K562 (cell line): Measurements from ENCODE around the gene CCDC159. TPM values are rescaled to one million over a fixed set of nuclear protein-coding genes. Genes with fewer than 3 reads are reported as not detected.

Source experiments
- ATAC-seq: fragments of 200-7000 bp; cut with Tn5 transposase; 3 replicates; pipeline ENCODE4 v1.9.1; 2020; ENCODE audit warnings: moderate library complexity
- BruUV-seq: library from RNA; stranded (reverse); fragments of 400-500 nt; replicated peaks from 2 replicates; lab custom pipeline; 2021; lab: Mats Ljungman, UMichigan
- CTCF ChIA-PET: fragments of 300-600 bp; formaldehyde crosslinking; extraction: SDS; loops from one replicate; lab custom pipeline; 2021; ENCODE audit warnings: low intra/inter-chr PET ratio; lab: Yijun Ruan, JAX
- POLR2A ChIA-PET: fragments of 300-600, 350-650 bp; sonication (Branson Sonifier 250); formaldehyde crosslinking; extraction: SDS; loops from one replicate; lab custom pipeline; 2021; ENCODE audit warnings: antibody characterized with exemption, inconsistent platforms; lab: Yijun Ruan, JAX
- DNase-seq, 4 experiments: peaks; one replicate each; pipeline versions ENCODE4 v3.0.0 to v3.0.0-alpha.2; 2011 to 2018; ENCODE audit warnings: low spot score in 3 of 4, mixed read lengths in 3 of 4; ENCODE audit errors: extremely low read depth in 1 of 4
- FAIRE-seq: peaks from 2 replicates; lab custom pipeline; 2011; peaks lifted over from hg19 to GRCh38; lab: Jason Lieb, UNC
- H2AFZ ChIP-seq: 2 replicates; pipeline ENCODE4 v1.6.0; 2011; ENCODE audit warnings: low read depth, low read length, control low read depth, inconsistent platforms
- H3K27ac ChIP-seq: fragments of 200-600 bp; 3 replicates; pipeline ENCODE4 v1.8.0; 2011; ENCODE audit warnings: low read depth, mild to moderate bottlenecking, control low read depth, inconsistent platforms, low read length, moderate library complexity, mixed read lengths; ENCODE audit errors: extremely low read depth
- H3K27me3 ChIP-seq, 2 experiments: fragments of 300-600 bp in 1 of 2; 2 replicates in 1 of 2; 3 replicates in 1 of 2; pipeline versions ENCODE4 v1.6.0 to v1.8.0; 2011; ENCODE audit warnings: inconsistent platforms in 2 of 2, low read length in 2 of 2, mild to moderate bottlenecking in 1 of 2, mixed read lengths in 1 of 2, moderate library complexity in 1 of 2; ENCODE audit not compliant: control insufficient read depth in 2 of 2, insufficient read depth in 2 of 2
- H3K36me3 ChIP-seq: fragments of 300-600 bp; 3 replicates; pipeline ENCODE4 v1.8.0; 2011; ENCODE audit warnings: mild to moderate bottlenecking, low read length, inconsistent platforms; ENCODE audit not compliant: control insufficient read depth, insufficient read depth
- H3K4me1 ChIP-seq, 2 experiments: fragments of 200-600 bp in 1 of 2; replicated peaks in 1 of 2; 2 replicates in 1 of 2; 3 replicates in 1 of 2; pipeline versions ENCODE4 v1.5.1 to v1.8.0; 2011; ENCODE audit warnings: inconsistent platforms in 2 of 2, low read length in 2 of 2, mild to moderate bottlenecking in 1 of 2, mixed read lengths in 1 of 2, moderate library complexity in 1 of 2; ENCODE audit not compliant: control insufficient read depth in 2 of 2, insufficient read depth in 2 of 2
- H3K4me2 ChIP-seq: 2 replicates; pipeline ENCODE4 v1.6.1; 2011; ENCODE audit warnings: low read length, control low read depth, inconsistent platforms, mixed read lengths; ENCODE audit not compliant: insufficient read depth
- H3K4me3 ChIP-seq: fragments of 200-600 bp; sonication (generic), shearing (Covaris generic); 2 replicates; pipeline ENCODE4 v1.5.1; 2016; ENCODE audit warnings: control low read depth, inconsistent platforms
- H3K79me2 ChIP-seq: fragments of 200-600 bp; 3 replicates; pipeline ENCODE4 v1.8.0; 2011; ENCODE audit warnings: low read length, inconsistent platforms; ENCODE audit not compliant: control insufficient read depth, insufficient read depth
- H3K9ac ChIP-seq, 2 experiments: 2 replicates each; pipeline versions ENCODE4 v1.6.0 to v1.6.1; 2011; ENCODE audit warnings: low read depth in 2 of 2, low read length in 2 of 2, control low read depth in 1 of 2, inconsistent platforms in 1 of 2, mild to moderate bottlenecking in 1 of 2, mixed read lengths in 1 of 2; ENCODE audit not compliant: insufficient read depth in 1 of 2
- H3K9me1 ChIP-seq: one replicate; pipeline ENCODE4 v1.6.0; 2011; ENCODE audit warnings: inconsistent platforms, mild to moderate bottlenecking, low read length, moderate library complexity; ENCODE audit not compliant: control insufficient read depth, insufficient read depth
- H3K9me3 ChIP-seq: replicated peaks from 2 replicates; pipeline ENCODE4 v1.5.1; 2011; ENCODE audit warnings: low read depth, low read length, inconsistent platforms; ENCODE audit not compliant: control insufficient read depth, insufficient read depth
- H4K20me1 ChIP-seq: replicated peaks from 2 replicates; pipeline ENCODE4 v1.6.1; 2011; ENCODE audit warnings: low read length, inconsistent platforms, mixed read lengths; ENCODE audit not compliant: control insufficient read depth, insufficient read depth
- ARID1B ChIP-seq: fragments of 450-650 bp; IDR thresholded peaks from 2 replicates; pipeline ENCODE4 v1.6.1; 2016; ENCODE audit warnings: antibody characterized with exemption, mild to moderate bottlenecking, inconsistent platforms
- ATF3 ChIP-seq, 2 experiments: fragments of 450-650 bp in 1 of 2; sonication (generic) in 1 of 2; formaldehyde crosslinking in 1 of 2; IDR thresholded peaks in 1 of 2; conservative IDR thresholded peaks in 1 of 2; 2 replicates each; pipeline versions ENCODE4 v1.6.1 to v1.8.1; 2016 to 2023; ENCODE audit warnings: mild to moderate bottlenecking in 2 of 2, moderate library complexity in 2 of 2, inconsistent platforms in 1 of 2, missing genetic modification reagents in 1 of 2
- CEBPB ChIP-seq: fragments of 450-650 bp; IDR thresholded peaks from 2 replicates; pipeline ENCODE4 v1.6.1; 2016; ENCODE audit warnings: missing genetic modification characterization, missing compliant biosample characterization
- ESRRA ChIP-seq: fragments of 450-650 bp; IDR thresholded peaks from 2 replicates; pipeline ENCODE4 v1.6.1; 2014; ENCODE audit warnings: low read depth, mild to moderate bottlenecking, moderate library complexity, borderline replicate concordance
- ETS1 ChIP-seq: conservative IDR thresholded peaks from 2 replicates; pipeline ENCODE4 v1.6.1; 2011; ENCODE audit warnings: low read depth, mild to moderate bottlenecking, low read length; ENCODE audit not compliant: control insufficient read depth
- KLF13 ChIP-seq: fragments of 450-650 bp; IDR thresholded peaks from 2 replicates; pipeline ENCODE4 v1.6.1; 2016; ENCODE audit warnings: missing genetic modification characterization, low read depth, mild to moderate bottlenecking, missing compliant biosample characterization, moderate library complexity, borderline replicate concordance
- MEF2D ChIP-seq: conservative IDR thresholded peaks from 2 replicates; pipeline ENCODE4 v1.6.1; 2016; ENCODE audit warnings: low read depth, missing genetic modification characterization, missing compliant biosample characterization
- NFYB ChIP-seq: IDR thresholded peaks from 2 replicates; pipeline ENCODE4 v1.6.1; 2011; ENCODE audit warnings: mild to moderate bottlenecking, moderate library complexity; ENCODE audit not compliant: insufficient read length; ENCODE audit errors: extremely low read depth
- RBFOX2 ChIP-seq: fragments of 200-400 bp; formaldehyde crosslinking; IDR thresholded peaks from 2 replicates; pipeline ENCODE4 v1.6.1; 2017; ENCODE audit warnings: low read depth, mild to moderate bottlenecking, low read length, moderate library complexity
- ZBTB33 ChIP-seq: sonication (generic); formaldehyde crosslinking; IDR thresholded peaks from 2 replicates; pipeline ENCODE4 v1.8.1; 2023; ENCODE audit warnings: mild to moderate bottlenecking, missing genetic modification reagents
- ZNF561 ChIP-seq: fragments of 450-650 bp; formaldehyde crosslinking; conservative IDR thresholded peaks from 2 replicates; pipeline ENCODE4 v1.4.0; 2020; ENCODE audit warnings: mild to moderate bottlenecking, moderate library complexity
- WGBS: fragments of 100-300 bp; shearing (Covaris generic); methylation state at CpG from one replicate; pipeline ENCODE4 v1.1.6; 2016; ENCODE audit warnings: low coverage, mixed read lengths; ENCODE audit not compliant: insufficient coverage; ENCODE audit errors: missing lambda C conversion rate; 5-methylcytosine and 5-hydroxymethylcytosine counted together
- in situ Hi-C: fragments of 300-500 bp; cut with MboI; formaldehyde crosslinking; loops from 4 replicates; pipeline ENCODE4 v1.15.0; 2018; ENCODE audit warnings: inconsistent platforms, mixed read lengths
- intact Hi-C: fragments of 100-400 bp; cut with micrococcal nuclease; formaldehyde crosslinking; loops from 2 replicates; pipeline ENCODE4 v1.14.2; 2022
- polyA plus RNA-seq, 8 experiments: library from polyadenylated mRNA; depleted of rRNA in 4 of 8; stranded (reverse) in 5 of 8; unstranded in 3 of 8; fragments of >200 nt; fragmentation: Nextera tagmentation in 2 of 8; fragmentation: Illumina TruSeq in 1 of 8; extraction: Ambion mirVana in 2 of 8; extraction: Trizol in 1 of 8; gene quantifications; 2 replicates each; pipeline versions ENCODE4 v1.2.1 to v1.2.3, GENCODE V29; 2011 to 2014; ENCODE audit warnings: inconsistent platforms in 1 of 8, missing spikeins in 1 of 8
- total RNA-seq, 7 experiments: library from RNA; depleted of rRNA in 6 of 7; stranded (reverse); fragments of >200 nt in 6 of 7; fragmentation: Illumina TruSeq in 2 of 7; extraction: Trizol in 2 of 7; gene quantifications; 2 replicates each; pipeline versions ENCODE4 v1.2.1 to v1.2.3, GENCODE V29; 2011 to 2021; ENCODE audit warnings: low replicate concordance in 1 of 7

Gene CCDC159
- total and polyA plus RNA-seq, 9 of the 15 experiments (the other 6 are each of a cell fraction or from before 2014, with no cell fraction given), result 0.68 to 10.1 (median 4.7) TPM

- TF ChIP-seq KLF13 (tag) (no peak), CEBPB (tag) (no peak), ZNF561 (CRISPR knock-in tag) (no peak)
Observed at GRCh38 chr19:11379857-11380350, 33.6 kb downstream of the CCDC159 start (continued).

- no peak overlapping the region for H3K27ac ChIP-seq
- ATAC-seq, result no peak
- no peaks in the 10 kb centered on the region for H3K27me3 ChIP-seq
- H3K9me3 ChIP-seq, result no peaks in the 10 kb centered on the region
- WGBS, result 97% methylated on average over 21 of the region's 54 CpGs
- ChIA-PET POLR2A (interaction anchor here (0.5 to 0.6 kb wide), 2 partner anchors 445 to 1114 kb away, joined by 3 to 4 read pairs; no protein-coding TSS in a partner anchor), CTCF (interaction anchor here (0.5 kb wide), 1 partner anchor 1413 kb away, joined by 4 read pairs; no protein-coding TSS in a partner anchor)
- H2AFZ ChIP-seq, result no peak overlapping the region
- no TSS peak for BruUV-seq
- H3K4me1 ChIP-seq, result peaks cover 16 to 57% of the 10 kb centered on the region in 2 experiments
- in situ Hi-C loops (no loop called here), intact Hi-C loops (loop anchor here (5.0 kb wide), 2 partner anchors 89 to 101 kb away; partner anchors contain the start of gene ELAVL3)
- DNase-seq, result peak in 3 of 4 experiments; percentile 61 to 65 (median 61)
- H3K4me3 ChIP-seq, result no peak overlapping the region
- no peak for FAIRE-seq
- H3K9me1 ChIP-seq, result peaks cover 3% of the 10 kb centered on the region
- no peak overlapping the region for H3K9ac ChIP-seq
- H4K20me1 ChIP-seq, result no peaks in the 10 kb centered on the region; the same call in 1 of the 2 replicates
- no peak overlapping the region for H3K4me2 ChIP-seq
- peaks cover 44% of the 10 kb centered on the region for H3K36me3 ChIP-seq
- peaks cover 16% of the 10 kb centered on the region; the same call in 2 of the 3 replicates for H3K79me2 ChIP-seq
- TF ChIP-seq MEF2D (tag), result no peak
- TF ChIP-seq NFYB, result peak; percentile 21
- TF ChIP-seq ETS1, result 0 out of 2 replicates have a peak, but pooled peaks have one; percentile 26
- no peak for TF ChIP-seq ESRRA
- TF ChIP-seq ATF3 (IDR thresholded peaks at IDR 0.05), result peak; percentile 37; the same call in 1 of the 2 replicates
- TF ChIP-seq ATF3 (CRISPR knock-in tag; conservative IDR thresholded peaks at IDR 0.05), result no peak
- TF ChIP-seq ZBTB33 (CRISPR knock-in tag), result peak; percentile 97
- peak; percentile 41; the same call in 1 of the 2 replicates for TF ChIP-seq RBFOX2
- TF ChIP-seq ARID1B, result no peak
Observed at GRCh38 chr19:11380653-11381537, 34.6 kb downstream of the CCDC159 start.
